Activated gamma-delta T cell treated with anti-CD3 and anti-CD28 coated beads, Interleukin-2, amount 50 U/mL, for 16 hours (primary cell): Measurements from ENCODE around the gene FAR1.

Experiments
- DNase-seq: peaks from one replicate; pipeline ENCODE4 v3.0.0-alpha.2; 2020; ENCODE audit warnings: low read depth

The FAR1 gene

GRCh38 chr11:13669544-13670488, 1.3 kb downstream of the FAR1 start:
- DNase-seq = no peak

- DNase-seq = no peak
These were observed 4.2 kb downstream of the FAR1 start for GRCh38 chr11:13672576-13673210.

- no peak for DNase-seq
These were observed 6.5 kb downstream of the FAR1 start for GRCh38 chr11:13674799-13675509.

- DNase-seq = no peak
These were observed 8.1 kb downstream of the FAR1 start for GRCh38 chr11:13676576-13676975.

GRCh38 chr11:13679768-13680167, 11.3 kb downstream of the FAR1 start:
- no peak for DNase-seq

GRCh38 chr11:13680501-13681264, 12.2 kb downstream of the FAR1 start:
- DNase-seq = no peak

- no peak for DNase-seq
These were observed 13.0 kb downstream of the FAR1 start for GRCh38 chr11:13681446-13681845.

GRCh38 chr11:13682212-13682611, 13.7 kb downstream of the FAR1 start:
- no peak for DNase-seq

GRCh38 chr11:13685461-13686108, 17.1 kb downstream of the FAR1 start:
- no peak for DNase-seq

GRCh38 chr11:13686776-13687175, 18.3 kb downstream of the FAR1 start:
- no peak for DNase-seq

- DNase-seq = no peak
These were observed 18.8 kb downstream of the FAR1 start for GRCh38 chr11:13687271-13687670.

- no peak for DNase-seq
These were observed 22.9 kb downstream of the FAR1 start for GRCh38 chr11:13691286-13691899.

GRCh38 chr11:13692172-13692571, 23.7 kb downstream of the FAR1 start:
- no peak for DNase-seq

- DNase-seq = no peak
These were observed 25.6 kb downstream of the FAR1 start for GRCh38 chr11:13694115-13694514.

GRCh38 chr11:13695886-13696285, 27.4 kb downstream of the FAR1 start:
- no peak for DNase-seq

- DNase-seq = no peak
These were observed 29.2 kb downstream of the FAR1 start for GRCh38 chr11:13697710-13698109.

- DNase-seq = no peak
These were observed 29.7 kb downstream of the FAR1 start for GRCh38 chr11:13698132-13698531.

- DNase-seq = no peak
These were observed 30.6 kb downstream of the FAR1 start for GRCh38 chr11:13699041-13699440.

- no peak for DNase-seq
These were observed 31.4 kb downstream of the FAR1 start for GRCh38 chr11:13699870-13700269.

GRCh38 chr11:13701506-13701905, 33.0 kb downstream of the FAR1 start:
- no peak for DNase-seq

GRCh38 chr11:13702071-13702470, 33.6 kb downstream of the FAR1 start:
- DNase-seq = no peak
